Hepatocyte (in vitro differentiated cells): ENCODE results near the gene BDKRB1. TPM values are rescaled to one million over a fixed set of nuclear protein-coding genes. Genes with fewer than 3 reads are reported as not detected.
A peak's percentile ranks its signal among the peaks of the same experiment; 100 is the strongest.

Source experiments
- DNase-seq: peaks from one replicate; pipeline ENCODE4 v3.0.0-alpha.2; 2016; ENCODE audit warnings: low spot score
- H2AFZ ChIP-seq: fragments of 200-600 bp; sonication (generic); 2 replicates; pipeline ENCODE4 v1.6.0; 2016; ENCODE audit warnings: antibody characterized with exemption, mild to moderate bottlenecking
- H3K27ac ChIP-seq: fragments of 200-600 bp; sonication (generic); 2 replicates; pipeline ENCODE4 v1.5.1; 2016; ENCODE audit warnings: mild to moderate bottlenecking
- H3K27me3 ChIP-seq: fragments of 200-600 bp; sonication (generic); 2 replicates; pipeline ENCODE4 v1.6.1; 2016
- H3K36me3 ChIP-seq: fragments of 200-600 bp; sonication (generic); replicated peaks from 2 replicates; pipeline ENCODE4 v1.5.1; 2016; ENCODE audit warnings: low read depth; ENCODE audit not compliant: insufficient read depth
- H3K4me1 ChIP-seq: fragments of 200-600 bp; sonication (generic); 2 replicates; pipeline ENCODE4 v1.5.1; 2016; ENCODE audit warnings: mild to moderate bottlenecking, moderate library complexity; ENCODE audit not compliant: insufficient read depth
- H3K4me2 ChIP-seq: fragments of 200-600 bp; sonication (generic); 2 replicates; pipeline ENCODE4 v1.6.0; 2016
- H3K4me3 ChIP-seq: fragments of 200-600 bp; sonication (generic); 2 replicates; pipeline ENCODE4 v1.5.1; 2016; ENCODE audit warnings: mild to moderate bottlenecking
- H3K79me2 ChIP-seq: fragments of 200-600 bp; sonication (generic); 2 replicates; pipeline ENCODE4 v1.6.0; 2017; ENCODE audit warnings: mild to moderate bottlenecking
- H3K9me2 ChIP-seq: fragments of 200-600 bp; sonication (generic); replicated peaks from 2 replicates; pipeline ENCODE4 v1.6.0; 2017; ENCODE audit warnings: mild to moderate bottlenecking; ENCODE audit not compliant: insufficient read depth
- H3K9me3 ChIP-seq: fragments of 200-600 bp; sonication (generic); 2 replicates; pipeline ENCODE4 v1.5.1; 2016; ENCODE audit warnings: low read depth, mild to moderate bottlenecking
- H4K20me1 ChIP-seq: fragments of 200-600 bp; sonication (generic); 2 replicates; pipeline ENCODE4 v1.6.0; 2016; ENCODE audit warnings: mild to moderate bottlenecking; ENCODE audit not compliant: insufficient read depth, poor library complexity, severe bottlenecking
- CTCF ChIP-seq: fragments of 200-600 bp; sonication (generic); IDR thresholded peaks from 2 replicates; pipeline ENCODE4 v1.5.1; 2016; ENCODE audit warnings: antibody characterized with exemption, mild to moderate bottlenecking; ENCODE audit not compliant: poor library complexity
- EZH2 ChIP-seq: fragments of 200-600 bp; sonication (generic); IDR thresholded peaks from 2 replicates; pipeline ENCODE4 v1.6.1; 2016; ENCODE audit warnings: antibody characterized with exemption, mild to moderate bottlenecking, borderline replicate concordance
- EZH2phosphoT487 ChIP-seq: fragments of 200-600 bp; sonication (generic); IDR thresholded peaks from one replicate; pipeline ENCODE4 v1.6.1; 2018; ENCODE audit warnings: antibody characterized with exemption, mild to moderate bottlenecking, low read depth, moderate library complexity; ENCODE audit not compliant: unreplicated experiment, severe bottlenecking
- WGBS: methylation state at CpG from one replicate; pipeline ENCODE4 v1.1.6; 2016; ENCODE audit warnings: low lambda C conversion rate; ENCODE audit errors: missing lambda C conversion rate; 5-methylcytosine and 5-hydroxymethylcytosine counted together
- polyA plus RNA-seq: library from polyadenylated mRNA; unstranded; fragments of >200 nt; fragmentation: Nextera tagmentation; extraction: Ambion mirVana; gene quantifications from 2 replicates; pipeline ENCODE4 v1.2.1, GENCODE V29; 2016
- total RNA-seq: library from RNA; depleted of rRNA; stranded (reverse); fragments of >200 nt; gene quantifications from 2 replicates; pipeline ENCODE4 v1.2.3, GENCODE V29; 2014

Gene BDKRB1
- total and polyA plus RNA-seq, 2 experiments from 2014 or later, result 11.9 to 33.0 TPM

GRCh38 chr14:96269359-96269710 is 13.3 kb downstream of the BDKRB1 start:
- Histone ChIP-seq H2AFZ (no peak overlapping the region), H4K20me1 (no peaks in the 10 kb centered on the region), H3K79me2 (no peaks in the 10 kb centered on the region), H3K4me1 (peaks cover 29% of the 10 kb centered on the region), H3K4me3 (no peak overlapping the region), H3K27ac (peak overlapping the region; percentile 64), H3K4me2 (no peak overlapping the region), H3K27me3 (no peaks in the 10 kb centered on the region), H3K9me2 (no peaks in the 10 kb centered on the region), H3K9me3 (no peaks in the 10 kb centered on the region), H3K36me3 (no peaks in the 10 kb centered on the region)
- WGBS, result 84% methylated on average over 10 of the region's 10 CpGs
- no peak for DNase-seq
- TF ChIP-seq CTCF (no peak), EZH2phosphoT487 (no peak), EZH2 (no peak)

- Histone ChIP-seq H3K27ac (peak overlapping the region; percentile 49), H3K4me3 (no peak overlapping the region), H3K4me1 (peaks cover 38% of the 10 kb centered on the region), H3K9me3 (no peaks in the 10 kb centered on the region), H3K4me2 (no peak overlapping the region), H3K9me2 (no peaks in the 10 kb centered on the region), H3K27me3 (no peaks in the 10 kb centered on the region), H4K20me1 (no peaks in the 10 kb centered on the region), H3K36me3 (no peaks in the 10 kb centered on the region), H3K79me2 (no peaks in the 10 kb centered on the region), H2AFZ (no peak overlapping the region)
- WGBS, result 89% methylated on average over 8 of the region's 8 CpGs
- TF ChIP-seq CTCF (no peak), EZH2phosphoT487 (no peak), EZH2 (no peak)
- no peak for DNase-seq
These were observed 14.8 kb downstream of the BDKRB1 start for GRCh38 chr14:96270565-96271420.

- H3K9me3 ChIP-seq, result no peaks in the 10 kb centered on the region
- H3K4me1 ChIP-seq, result peaks cover 38% of the 10 kb centered on the region
- H3K4me3 ChIP-seq, result no peak overlapping the region
- WGBS, result 89% methylated on average over 1 of the region's 1 CpG
- no peaks in the 10 kb centered on the region for H3K27me3 ChIP-seq
- no peak overlapping the region for H3K27ac ChIP-seq
- no peaks in the 10 kb centered on the region for H3K36me3 ChIP-seq
- DNase-seq, result no peak
- H2AFZ ChIP-seq, result no peak overlapping the region
- no peaks in the 10 kb centered on the region for H4K20me1 ChIP-seq
- H3K79me2 ChIP-seq, result no peaks in the 10 kb centered on the region
- H3K9me2 ChIP-seq, result no peaks in the 10 kb centered on the region
- TF ChIP-seq EZH2 (no peak), CTCF (no peak), EZH2phosphoT487 (no peak)
- no peak overlapping the region for H3K4me2 ChIP-seq
These were observed 15.4 kb downstream of the BDKRB1 start for GRCh38 chr14:96271421-96271762.
